ENCODE data around the gene CLSTN2. TPM values are rescaled to one million over a fixed set of nuclear protein-coding genes. Genes with fewer than 3 reads are reported as not detected.

The CLSTN2 gene
- total RNA-seq, 1 experiment from 2014 or later: not detected

GRCh38 chr3:140163159-140163763 lies 228.3 kb downstream of the CLSTN2 start:
- H3K4me1 ChIP-seq (replicated peaks; ENCODE audit: insufficient read depth): no peaks in the 10 kb centered on the region
- H2AFZ ChIP-seq: no peak overlapping the region
- no TSS peak for BruUV-seq (replicated peaks)
- no peak for DNase-seq
- H3K4me2 ChIP-seq: no peak overlapping the region
- H3K36me3 ChIP-seq (ENCODE audit: low read depth): no peaks in the 10 kb centered on the region
- H3K27ac ChIP-seq: no peak overlapping the region
- H3K9me3 ChIP-seq (ENCODE audit: insufficient read depth, low read depth): no peaks in the 10 kb centered on the region
- H3K27me3 ChIP-seq (ENCODE audit: insufficient read depth, low read depth): no peaks in the 10 kb centered on the region
- POLR2A ChIA-PET (ENCODE audit: unreplicated experiment): no interaction called here
- no peaks in the 10 kb centered on the region for H3F3A ChIP-seq (ENCODE audit: insufficient read depth, low read depth)
- no peaks in the 10 kb centered on the region for H4K20me1 ChIP-seq (ENCODE audit: insufficient read depth)
- H3K4me3 ChIP-seq: no peak overlapping the region
- TF ChIP-seq EZH2 (IDR thresholded peaks at IDR 0.05; ENCODE audit: low read depth) (no peak), CTCF (conservative IDR thresholded peaks at IDR 0.05) (no peak)
- no peaks in the 10 kb centered on the region for H3K79me2 ChIP-seq (ENCODE audit: low read depth)
- no peaks in the 10 kb centered on the region for H3K9me2 ChIP-seq (ENCODE audit: insufficient read depth)
- intact Hi-C loops (cut with micrococcal nuclease; ENCODE audit: unreplicated experiment): no loop called here
- CTCF ChIA-PET: no interaction called here

- Histone ChIP-seq H3K9me3 (ENCODE audit: insufficient read depth, low read depth) (no peaks in the 10 kb centered on the region), H3K4me3 (no peak overlapping the region), H3K9me2 (ENCODE audit: insufficient read depth) (no peaks in the 10 kb centered on the region), H3K4me1 (replicated peaks; ENCODE audit: insufficient read depth) (no peaks in the 10 kb centered on the region), H3K4me2 (no peak overlapping the region), H2AFZ (no peak overlapping the region), H3K27me3 (ENCODE audit: insufficient read depth, low read depth) (no peaks in the 10 kb centered on the region), H3F3A (ENCODE audit: insufficient read depth, low read depth) (no peaks in the 10 kb centered on the region), H4K20me1 (ENCODE audit: insufficient read depth) (no peaks in the 10 kb centered on the region), H3K79me2 (ENCODE audit: low read depth) (no peaks in the 10 kb centered on the region), H3K36me3 (ENCODE audit: low read depth) (no peaks in the 10 kb centered on the region), H3K27ac (no peak overlapping the region)
- DNase-seq: no peak
- CTCF ChIA-PET: interaction anchor here (0.6 kb wide), 1 partner anchor 15 kb away, joined by 3 read pairs; no protein-coding TSS in a partner anchor
- POLR2A ChIA-PET (ENCODE audit: unreplicated experiment): no interaction called here
- intact Hi-C loops (cut with micrococcal nuclease; ENCODE audit: unreplicated experiment): no loop called here
- TF ChIP-seq CTCF (conservative IDR thresholded peaks at IDR 0.05) (no peak), EZH2 (IDR thresholded peaks at IDR 0.05; ENCODE audit: low read depth) (no peak)
- BruUV-seq (replicated peaks): no TSS peak
These were observed 229.2 kb downstream of the CLSTN2 start for GRCh38 chr3:140164156-140164555.

- Histone ChIP-seq H3K4me3 (no peak overlapping the region), H2AFZ (no peak overlapping the region), H3F3A (ENCODE audit: insufficient read depth, low read depth) (no peaks in the 10 kb centered on the region), H3K4me1 (replicated peaks; ENCODE audit: insufficient read depth) (no peaks in the 10 kb centered on the region), H3K27me3 (ENCODE audit: insufficient read depth, low read depth) (no peaks in the 10 kb centered on the region), H3K9me3 (ENCODE audit: insufficient read depth, low read depth) (no peaks in the 10 kb centered on the region), H3K36me3 (ENCODE audit: low read depth) (no peaks in the 10 kb centered on the region), H3K27ac (no peak overlapping the region), H4K20me1 (ENCODE audit: insufficient read depth) (no peaks in the 10 kb centered on the region), H3K9me2 (ENCODE audit: insufficient read depth) (no peaks in the 10 kb centered on the region), H3K79me2 (ENCODE audit: low read depth) (no peaks in the 10 kb centered on the region), H3K4me2 (no peak overlapping the region; the same call in 1 of the 2 replicates)
- BruUV-seq (replicated peaks): no TSS peak
- intact Hi-C loops (cut with micrococcal nuclease; ENCODE audit: unreplicated experiment): no loop called here
- DNase-seq: no peak
- TF ChIP-seq EZH2 (IDR thresholded peaks at IDR 0.05; ENCODE audit: low read depth) (no peak), CTCF (conservative IDR thresholded peaks at IDR 0.05) (no peak)
- CTCF ChIA-PET: no interaction called here
- POLR2A ChIA-PET (ENCODE audit: unreplicated experiment): no interaction called here
These were observed 230.1 kb downstream of the CLSTN2 start for GRCh38 chr3:140164922-140165590.

Data from PC-9 (cell line).